ENCODE data around the gene BLTP2.

DNA sequence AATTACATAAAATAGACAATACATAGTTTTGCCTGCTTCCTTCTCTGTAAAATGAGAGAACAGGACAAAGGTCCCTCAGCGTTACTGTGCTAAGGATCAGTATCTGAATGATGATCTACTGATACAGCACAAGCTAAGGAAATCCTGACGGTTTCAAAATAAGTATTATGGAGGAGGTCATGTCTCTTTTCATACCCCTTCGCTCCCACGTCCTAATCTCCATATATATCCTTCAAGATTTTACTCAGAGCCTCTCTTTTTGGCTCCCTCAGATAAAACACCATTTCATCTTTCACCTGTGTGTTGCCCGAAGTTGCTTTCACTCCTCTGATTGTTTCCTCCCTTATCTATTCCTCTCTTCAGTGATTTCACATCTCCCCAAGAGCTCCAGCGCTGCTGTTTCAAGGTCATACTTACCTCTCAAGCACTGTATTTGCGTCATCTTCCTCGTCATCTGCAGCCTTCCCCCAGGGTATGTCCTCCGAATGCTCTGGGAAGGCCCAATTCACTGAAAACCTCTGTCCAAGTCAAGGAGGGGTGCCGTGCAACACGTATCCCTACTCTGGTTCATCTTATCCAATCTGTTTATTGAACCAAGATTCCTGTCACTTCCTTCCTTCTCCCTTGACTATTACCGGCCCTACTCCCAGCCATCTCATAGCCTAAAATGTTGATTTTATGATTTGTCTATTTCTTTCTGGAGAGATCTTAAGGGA is 1.2 kb upstream of the BLTP2 start:
- TF ChIP-seq FOXP2 (optimal IDR thresholded peaks at IDR 0.05; ENCODE audit: control extremely low read depth, extremely low read length, insufficient read depth) (no peak), EZH2 (IDR thresholded peaks at IDR 0.05) (no peak), POLR2AphosphoS5 (IDR thresholded peaks at IDR 0.05; ENCODE audit: borderline replicate concordance, low read depth, low read length) (no peak)

Measured in SK-N-MC (cell line).